GM19468 (cell line): ENCODE data around the gene THADA.

Experiments
- ATAC-seq: cut with Tn5 transposase; IDR thresholded peaks from one replicate; pipeline ENCODE4 v1.9.1; 2021; ENCODE audit warnings: mild to moderate bottlenecking, moderate library complexity, moderate number of reproducible peaks; ENCODE audit not compliant: unreplicated experiment; ENCODE audit errors: extremely low read depth

The THADA gene

DNA sequence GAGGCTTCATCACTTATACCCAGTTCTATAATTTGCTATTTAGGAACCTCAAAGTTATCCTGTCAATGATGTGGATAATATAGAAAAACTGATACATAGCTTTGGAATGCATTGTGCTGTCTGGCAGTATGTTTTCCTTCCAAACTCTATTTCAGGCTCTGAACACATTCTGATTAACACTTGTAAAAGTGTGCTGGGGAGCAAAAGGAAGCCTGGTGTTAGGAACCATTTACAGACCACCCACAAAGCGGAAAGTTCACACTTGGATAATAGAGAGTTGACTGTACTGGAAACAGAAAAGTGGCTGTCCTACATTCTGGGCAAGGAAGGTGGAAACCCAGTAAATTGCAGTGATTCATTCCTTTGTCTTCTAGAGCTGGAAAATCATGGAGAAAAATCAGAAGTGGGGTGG, 254.9 kb downstream of the THADA start:
- ATAC-seq, result no peak

- no peak for ATAC-seq
Observed at GRCh38 chr2:43340066-43340465, 255.8 kb downstream of the THADA start.

DNA sequence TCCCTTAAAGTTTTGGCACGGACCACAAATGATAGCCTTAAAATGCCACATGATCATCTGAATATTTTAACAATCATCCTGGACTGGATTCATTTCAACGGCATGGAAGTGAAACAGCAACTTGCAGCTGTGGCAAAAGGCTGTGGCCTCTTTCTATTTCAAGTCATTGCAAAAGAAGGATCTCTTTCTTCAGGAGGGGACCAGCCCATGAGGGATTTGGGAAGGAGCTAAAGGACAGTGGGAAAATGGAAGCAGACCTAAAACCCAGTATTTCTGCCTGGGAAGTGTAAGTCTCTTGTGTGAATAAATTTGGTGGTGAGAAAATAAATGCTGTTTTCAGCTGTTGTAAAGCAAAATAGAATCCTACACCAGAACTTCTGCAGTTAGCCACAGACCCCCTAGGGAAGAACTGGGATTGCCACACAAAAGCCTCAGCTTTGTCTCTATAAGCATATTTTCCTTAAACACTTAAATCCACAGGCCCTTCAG, 262.1 kb downstream of the THADA start:
- no peak for ATAC-seq

GRCh38 chr2:43333101-43333655, 262.7 kb downstream of the THADA start:
- no peak for ATAC-seq

- no peak for ATAC-seq
Observed at GRCh38 chr2:43332653-43333052, 263.2 kb downstream of the THADA start.

DNA sequence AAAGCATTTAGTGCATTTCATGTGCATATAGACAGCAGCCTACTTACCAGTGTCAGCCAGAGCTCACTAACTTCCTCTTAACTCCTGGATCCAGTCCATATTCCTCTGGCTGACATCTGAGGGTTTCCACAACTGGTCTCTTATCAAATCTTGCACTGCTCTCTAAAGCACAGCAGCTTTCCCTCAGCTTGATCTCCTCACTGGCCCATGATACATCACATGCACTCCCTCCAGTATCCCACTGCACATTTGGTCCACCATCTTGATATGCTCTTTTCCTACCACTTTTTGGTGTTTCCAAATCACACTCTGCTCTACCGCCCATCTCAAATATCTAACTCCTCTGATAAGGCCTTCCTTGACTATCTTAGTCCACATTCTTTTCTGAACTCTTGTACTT, 264.4 kb downstream of the THADA start:
- no peak for ATAC-seq

- ATAC-seq, result no peak
Observed at GRCh38 chr2:43329637-43330036, 266.2 kb downstream of the THADA start.

GRCh38 chr2:43328832-43329231, 267.0 kb downstream of the THADA start:
- ATAC-seq, result no peak

- ATAC-seq, result no peak
Observed at GRCh38 chr2:43328133-43328532, 267.7 kb downstream of the THADA start.

DNA sequence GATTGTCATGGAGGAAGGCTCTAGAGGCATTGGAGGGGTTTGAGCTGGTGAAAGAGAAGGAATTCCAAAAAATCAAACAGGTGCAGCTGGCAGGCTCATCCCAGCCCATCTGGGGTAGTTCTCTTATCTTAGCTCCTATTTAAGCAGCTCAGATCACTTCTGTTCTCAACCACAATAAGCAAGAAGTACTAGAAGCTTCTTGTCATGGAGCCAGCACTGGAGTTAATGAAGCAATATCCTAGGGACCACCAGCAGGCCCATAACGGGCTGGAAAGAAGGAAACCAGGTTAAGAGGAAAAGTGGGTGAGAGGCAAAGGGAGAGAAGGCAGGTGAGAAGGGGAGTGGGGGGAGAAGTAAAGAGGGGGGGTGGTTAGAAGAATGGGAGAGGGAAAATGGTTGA, 268.7 kb downstream of the THADA start:
- ATAC-seq, result no peak

- ATAC-seq, result no peak
Observed at GRCh38 chr2:43326101-43326825, 269.6 kb downstream of the THADA start.

DNA sequence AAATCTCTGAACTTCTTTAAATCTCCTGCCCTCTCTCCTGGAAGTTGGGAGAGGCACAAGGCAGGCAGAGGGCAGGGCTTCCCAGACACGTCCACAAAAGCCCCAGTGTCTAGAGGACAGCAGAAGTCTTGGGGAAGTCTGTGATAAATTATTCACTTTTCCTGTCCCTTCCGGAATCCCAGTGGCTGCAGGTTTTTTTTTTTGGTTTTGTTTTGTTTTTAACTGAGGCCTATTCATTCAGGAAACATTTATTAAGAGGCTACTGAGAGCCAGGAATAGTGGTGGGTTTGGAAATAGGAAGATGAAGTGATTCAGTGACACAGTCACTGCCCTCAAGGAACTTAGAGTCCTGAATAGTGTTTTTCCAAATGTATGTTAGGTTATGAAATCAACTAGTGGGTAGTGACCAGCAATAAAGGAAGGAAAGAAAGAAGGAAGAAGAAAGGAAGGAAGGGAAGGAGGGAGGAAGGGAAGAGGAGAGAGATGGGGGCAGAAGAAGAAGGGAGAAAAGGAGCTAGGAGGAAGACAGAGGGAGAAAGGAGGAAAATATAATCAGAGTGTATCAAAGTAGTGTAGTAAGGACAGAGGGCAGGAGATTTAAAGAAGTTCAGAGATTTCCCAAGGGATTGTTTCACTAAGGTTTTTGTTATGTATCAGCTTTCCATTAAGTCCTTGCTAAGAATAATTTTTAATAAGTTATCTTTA, 270.6 kb downstream of the THADA start:
- no peak for ATAC-seq

DNA sequence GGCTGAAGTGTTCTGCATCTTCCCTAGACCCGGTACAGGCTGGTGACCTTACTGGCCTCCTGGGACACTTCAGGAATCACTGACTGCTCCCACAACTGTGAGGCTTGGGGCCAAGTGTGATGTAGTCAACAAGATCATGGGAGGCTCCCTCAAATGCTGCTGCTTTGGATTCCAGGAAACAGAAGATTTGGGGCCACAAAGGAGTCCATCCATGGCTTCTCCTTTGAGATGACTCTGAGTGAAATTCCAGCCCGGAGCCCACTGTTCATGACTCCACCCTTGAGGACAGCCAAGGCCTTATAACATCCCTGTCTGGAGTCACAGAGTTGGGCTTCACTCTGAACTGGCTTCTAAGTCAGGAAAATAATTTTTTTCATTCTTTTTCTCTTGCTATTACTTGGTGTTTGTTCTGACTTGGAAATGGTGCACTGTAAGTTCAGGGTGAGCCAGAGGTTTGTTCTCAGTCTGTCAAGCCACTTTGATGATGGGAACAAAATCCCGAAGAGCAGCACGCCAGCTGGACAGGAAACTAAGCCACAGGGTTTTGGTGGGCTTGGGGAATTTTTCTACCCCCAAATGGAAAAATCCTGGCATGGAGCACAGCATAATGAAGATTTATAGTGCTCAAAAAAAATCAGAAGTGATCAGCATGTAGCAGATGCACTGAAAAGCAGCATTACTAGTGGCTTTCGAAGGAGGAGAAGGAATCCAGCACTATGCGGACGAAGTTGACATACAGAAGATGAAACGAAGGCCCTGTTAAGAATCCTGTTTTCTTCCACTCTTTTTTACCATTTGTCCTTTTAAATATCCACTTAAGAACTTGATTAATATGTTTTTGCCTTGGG, 271.4 kb downstream of the THADA start:
- ATAC-seq, result no peak

- no peak for ATAC-seq
Observed at GRCh38 chr2:43323857-43324256, 272.0 kb downstream of the THADA start.

- ATAC-seq, result no peak
Observed at GRCh38 chr2:43321446-43321845, 274.4 kb downstream of the THADA start.

DNA sequence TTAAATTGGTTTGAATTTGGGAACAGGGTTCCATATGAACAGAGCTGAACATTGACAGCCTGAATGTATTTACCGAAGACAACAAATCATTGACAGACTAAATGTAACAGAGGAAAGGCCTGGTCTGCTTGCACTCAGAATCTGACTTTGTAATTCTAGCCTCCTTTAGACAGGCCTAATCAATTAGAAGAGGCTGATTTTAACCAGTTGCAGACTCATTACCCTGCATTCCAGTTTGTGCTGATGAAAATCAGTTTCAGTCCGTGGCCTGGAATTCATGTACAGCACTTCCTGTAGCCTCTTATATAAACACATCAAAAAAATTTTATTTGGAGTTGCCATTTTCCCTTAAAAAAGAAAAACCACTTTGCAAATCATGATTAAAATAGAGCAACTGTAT, 276.3 kb downstream of the THADA start:
- no peak for ATAC-seq

DNA sequence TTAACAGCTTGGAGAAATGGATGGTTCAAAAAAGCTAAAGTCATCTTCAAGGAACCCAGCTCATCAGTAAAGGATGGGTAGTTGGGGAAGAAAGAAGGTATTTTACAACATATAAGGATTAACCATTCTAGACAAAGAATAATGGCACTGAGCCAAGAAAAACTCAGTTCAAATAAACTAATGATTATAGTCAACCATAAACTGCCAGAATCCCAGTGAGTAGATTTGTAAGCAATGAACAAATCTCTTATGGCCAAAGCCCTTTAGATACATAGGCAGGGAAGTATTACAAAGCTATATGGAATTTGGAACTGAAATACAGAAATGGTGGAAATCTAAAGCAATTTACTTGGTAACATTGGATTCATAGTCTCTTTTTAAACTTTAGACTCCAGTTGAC, 277.0 kb downstream of the THADA start:
- ATAC-seq, result no peak

DNA sequence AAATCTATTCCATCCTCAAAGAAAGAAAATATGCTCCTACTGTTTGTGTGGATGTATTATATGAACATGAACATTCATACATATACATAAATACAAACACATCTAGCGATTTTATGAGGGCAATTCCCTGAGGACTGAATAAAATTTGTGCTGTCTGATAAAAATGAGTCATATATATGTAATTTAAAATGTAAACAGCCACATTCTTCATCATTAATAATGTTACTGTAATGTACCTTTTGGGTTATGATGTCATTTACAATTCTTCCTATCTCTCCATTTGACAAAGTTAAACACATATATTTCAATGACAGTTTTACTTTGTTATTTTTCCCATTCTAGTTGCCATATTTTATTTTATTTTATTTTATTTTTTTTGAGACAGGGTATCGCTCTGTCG, 278.2 kb downstream of the THADA start:
- no peak for ATAC-seq

DNA sequence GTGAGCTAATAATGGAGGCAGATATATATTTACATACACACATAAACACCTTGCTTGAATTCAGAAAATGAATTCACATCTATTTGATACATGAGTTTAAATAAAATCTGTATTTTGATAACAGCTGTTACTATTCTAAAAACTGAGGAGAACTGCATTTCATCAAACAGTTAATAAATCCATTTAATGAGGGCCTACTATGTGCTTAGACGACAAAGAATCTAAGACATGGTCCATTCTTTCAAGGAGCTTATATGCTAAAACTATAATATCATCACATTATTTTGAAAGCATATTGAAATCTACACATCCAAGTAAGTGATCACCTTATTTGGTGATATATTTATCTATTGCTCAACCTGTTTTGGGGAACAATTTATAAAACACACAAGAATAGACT, 278.6 kb downstream of the THADA start:
- no peak for ATAC-seq

GRCh38 chr2:43315482-43315881, 280.4 kb downstream of the THADA start:
- ATAC-seq, result no peak
